ENCODE results near the gene SP9.

GRCh38 chr2:174350593-174351181 lies 15.9 kb downstream of the SP9 start:
- TF ChIP-seq POLR2AphosphoS5 (IDR thresholded peaks at IDR 0.05; ENCODE audit: insufficient read depth in 1 of 2, low read depth in 1 of 2) (no peak), CTCF (IDR thresholded peaks at IDR 0.05) (no peak)
